Activated CD4-positive, CD25-positive, alpha-beta regulatory T cell treated with anti-CD3 and anti-CD28 coated beads, Interleukin-2, amount 50 U/mL, for 72 hours (primary cell): Measurements from ENCODE around the gene LRRC15.

Source experiments
- DNase-seq: peaks from one replicate; pipeline ENCODE4 v3.0.0; 2021

The LRRC15 gene

DNA sequence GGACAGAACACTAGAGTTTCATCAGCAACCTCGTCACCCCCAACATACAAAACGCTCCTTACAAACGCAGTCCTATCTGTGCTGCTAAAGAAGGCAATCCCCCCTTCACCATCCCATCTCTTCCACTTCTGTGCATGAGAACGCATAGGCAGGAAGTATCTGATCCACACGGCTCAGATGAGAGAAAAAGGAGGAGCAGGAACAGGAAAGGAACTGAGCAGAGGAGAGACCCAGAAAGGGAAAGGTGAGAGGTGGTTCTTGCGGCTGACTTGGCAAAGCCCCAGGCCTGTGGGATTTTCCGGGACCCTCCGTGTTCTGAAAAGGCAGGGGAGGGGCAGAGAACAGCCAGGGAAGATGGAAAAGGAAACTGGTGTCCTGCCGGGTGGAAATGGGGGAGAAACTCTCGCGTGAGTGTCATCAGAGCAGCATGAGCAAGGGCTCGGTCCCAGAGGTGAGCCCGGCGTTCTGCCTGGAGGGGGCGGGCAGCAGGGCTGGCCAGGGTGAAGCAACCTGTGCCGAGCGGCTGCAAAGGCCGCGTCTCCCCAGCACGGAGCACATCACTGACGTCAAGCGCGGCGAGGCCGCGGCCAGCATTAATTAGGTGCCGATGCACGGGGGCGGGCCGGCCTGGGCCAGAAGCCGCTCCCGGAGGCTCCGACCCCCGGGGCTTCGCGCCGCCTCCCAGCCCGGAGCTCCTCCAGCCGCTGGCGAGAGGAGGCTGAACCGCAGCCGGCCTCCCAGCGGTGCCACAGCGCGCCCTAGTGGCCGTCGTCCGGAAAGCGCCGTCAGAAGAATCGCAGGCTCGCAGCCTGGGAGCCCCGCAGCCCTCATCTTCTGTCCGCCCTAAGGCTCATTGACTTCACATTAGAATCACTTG, 54.2 kb downstream of the LRRC15 start:
- peak; percentile 90 for DNase-seq

DNA sequence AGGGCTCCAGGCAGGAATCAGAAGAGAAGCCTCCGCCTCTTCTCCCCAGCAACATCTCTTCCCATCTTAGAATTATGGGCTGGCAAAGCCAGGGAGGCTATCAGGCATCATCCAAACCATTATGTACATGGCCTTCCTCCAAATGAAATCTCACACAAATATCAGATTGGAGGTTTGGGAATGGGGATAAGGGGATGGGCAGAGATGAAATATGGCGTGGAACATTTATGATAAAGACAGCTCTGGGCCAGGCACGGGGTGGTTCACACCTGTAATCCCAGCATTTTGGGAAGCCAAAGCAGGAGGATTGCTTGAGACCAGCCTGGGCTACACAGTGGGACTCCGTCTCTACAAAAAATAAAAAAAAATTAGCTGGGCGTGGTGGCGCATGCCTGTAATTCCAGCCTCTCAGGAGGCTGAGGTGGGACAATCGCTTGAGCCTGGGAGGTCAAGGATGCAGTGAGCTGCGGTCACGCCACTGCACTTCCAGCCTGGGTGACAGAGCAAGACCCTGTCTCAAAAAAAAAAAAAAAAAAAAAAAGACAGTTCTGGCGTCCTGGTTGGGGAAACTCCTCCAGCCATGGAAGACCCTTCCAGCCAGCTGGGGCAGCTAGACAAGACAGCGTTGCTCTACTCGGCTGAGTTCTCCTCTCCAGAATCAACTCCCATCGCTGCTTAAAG, 55.0 kb downstream of the LRRC15 start:
- DNase-seq, result no peak

DNA sequence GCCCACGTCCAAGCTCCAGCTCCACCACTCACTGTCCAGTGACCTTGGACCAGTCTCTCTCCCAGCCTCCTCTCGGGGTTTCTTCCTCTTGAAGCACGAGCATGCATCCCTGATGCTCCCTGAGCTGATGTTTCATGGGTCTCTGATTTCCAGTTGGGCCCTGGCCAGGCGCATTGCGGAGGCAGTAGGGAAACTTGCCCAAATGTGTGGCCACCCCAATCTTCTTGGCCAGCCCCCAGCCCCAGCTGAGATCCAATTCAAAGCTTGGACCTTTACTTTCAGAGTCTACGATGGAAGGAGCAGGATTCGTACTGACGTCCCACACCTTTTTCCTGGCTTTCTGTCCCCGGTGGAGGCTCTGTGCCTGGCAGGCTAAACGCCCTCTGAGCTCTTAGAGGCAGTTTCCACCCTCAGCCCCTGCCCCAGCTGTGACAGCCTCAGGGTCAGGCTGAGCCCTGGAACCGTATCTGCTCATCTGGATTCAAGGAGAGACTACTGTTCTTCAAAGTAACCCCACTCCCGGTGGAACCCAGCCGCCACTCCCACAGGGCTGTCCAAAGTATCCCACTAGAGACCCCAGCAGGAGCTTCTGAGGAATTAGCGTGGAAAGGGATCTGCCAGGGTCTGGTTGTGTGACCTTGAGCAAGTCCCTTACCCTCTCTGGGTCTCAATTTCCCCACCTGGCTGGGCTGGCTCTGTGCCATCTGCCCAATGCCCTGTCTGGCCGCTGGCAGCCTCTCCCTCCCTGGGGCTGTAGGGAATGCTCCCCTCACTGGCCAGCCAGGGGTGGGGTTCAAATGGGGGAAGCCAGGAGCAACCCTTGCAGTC, 55.8 kb downstream of the LRRC15 start:
- DNase-seq, result no peak

DNA sequence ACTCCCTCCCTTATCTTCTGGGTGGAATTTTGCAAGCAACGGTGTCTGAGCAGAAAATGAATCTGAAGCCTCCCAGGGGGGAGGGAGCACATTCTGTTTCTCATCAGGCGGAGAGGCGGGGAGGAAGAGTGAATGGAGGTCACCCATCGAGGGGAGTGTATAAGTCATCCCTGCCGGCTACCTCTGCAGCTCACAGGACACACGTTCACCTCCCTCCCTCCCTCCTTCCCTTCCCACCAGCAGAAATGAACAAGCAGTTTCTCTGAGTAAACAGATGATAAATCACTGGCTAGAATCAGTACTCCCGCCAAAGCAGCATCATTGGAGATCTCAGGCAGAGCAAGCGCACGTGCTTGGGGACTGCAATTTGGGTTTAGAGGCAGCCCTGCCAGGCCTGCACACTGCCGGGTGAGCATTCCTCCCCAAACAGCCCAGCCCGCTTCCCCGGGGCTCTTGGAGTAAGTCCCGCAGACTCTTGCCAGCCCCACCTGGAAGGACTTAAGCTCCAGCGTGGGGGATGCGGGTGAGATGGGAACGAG, 56.7 kb downstream of the LRRC15 start:
- DNase-seq, result no peak

DNA sequence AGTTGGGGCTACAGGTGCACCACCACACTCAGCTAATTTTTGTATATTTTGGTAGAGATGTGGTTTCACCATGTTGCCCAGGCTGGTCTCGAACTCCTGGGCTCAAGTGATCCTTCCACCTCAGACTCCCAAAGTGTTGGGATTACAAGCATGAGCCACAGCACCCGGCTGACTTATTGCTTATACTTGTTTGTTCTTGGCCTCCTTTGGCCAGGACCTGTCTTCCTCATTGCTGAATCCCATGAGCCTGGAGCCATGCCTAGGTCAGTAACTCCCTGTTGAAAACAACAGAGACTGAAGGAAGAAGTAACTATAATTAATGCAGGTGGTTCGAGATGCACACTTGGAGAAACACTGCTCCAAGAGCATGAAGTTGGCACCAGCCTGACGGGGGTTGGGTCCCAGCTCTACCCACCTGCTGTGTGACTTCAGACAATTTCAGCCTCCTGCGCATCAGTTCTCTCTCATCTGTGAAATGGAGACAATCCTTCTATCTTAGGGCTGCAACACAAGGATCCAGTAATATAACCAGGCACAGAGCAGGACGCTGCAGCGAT, 57.3 kb downstream of the LRRC15 start:
- no peak for DNase-seq

DNA sequence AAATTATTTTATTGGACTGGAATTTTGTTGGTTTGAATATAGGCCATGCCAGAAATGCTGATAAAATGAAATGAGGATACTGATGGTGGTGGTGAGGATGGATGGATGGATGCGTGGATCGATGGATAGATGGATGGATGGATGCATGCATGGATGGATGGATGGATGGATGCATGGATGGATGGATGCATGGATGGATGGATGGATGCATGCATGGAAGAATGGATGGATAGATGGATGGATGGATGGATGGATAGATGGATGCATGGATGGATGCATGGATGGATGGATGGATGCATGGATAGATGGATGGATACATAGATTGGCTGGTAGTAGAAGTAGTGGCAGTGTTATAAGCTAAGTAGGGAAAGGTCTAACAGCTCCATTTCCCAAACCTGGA, 58.5 kb downstream of the LRRC15 start:
- DNase-seq, result no peak

GRCh38 chr3:194310060-194310835, 59.3 kb downstream of the LRRC15 start:
- DNase-seq, result no peak

DNA sequence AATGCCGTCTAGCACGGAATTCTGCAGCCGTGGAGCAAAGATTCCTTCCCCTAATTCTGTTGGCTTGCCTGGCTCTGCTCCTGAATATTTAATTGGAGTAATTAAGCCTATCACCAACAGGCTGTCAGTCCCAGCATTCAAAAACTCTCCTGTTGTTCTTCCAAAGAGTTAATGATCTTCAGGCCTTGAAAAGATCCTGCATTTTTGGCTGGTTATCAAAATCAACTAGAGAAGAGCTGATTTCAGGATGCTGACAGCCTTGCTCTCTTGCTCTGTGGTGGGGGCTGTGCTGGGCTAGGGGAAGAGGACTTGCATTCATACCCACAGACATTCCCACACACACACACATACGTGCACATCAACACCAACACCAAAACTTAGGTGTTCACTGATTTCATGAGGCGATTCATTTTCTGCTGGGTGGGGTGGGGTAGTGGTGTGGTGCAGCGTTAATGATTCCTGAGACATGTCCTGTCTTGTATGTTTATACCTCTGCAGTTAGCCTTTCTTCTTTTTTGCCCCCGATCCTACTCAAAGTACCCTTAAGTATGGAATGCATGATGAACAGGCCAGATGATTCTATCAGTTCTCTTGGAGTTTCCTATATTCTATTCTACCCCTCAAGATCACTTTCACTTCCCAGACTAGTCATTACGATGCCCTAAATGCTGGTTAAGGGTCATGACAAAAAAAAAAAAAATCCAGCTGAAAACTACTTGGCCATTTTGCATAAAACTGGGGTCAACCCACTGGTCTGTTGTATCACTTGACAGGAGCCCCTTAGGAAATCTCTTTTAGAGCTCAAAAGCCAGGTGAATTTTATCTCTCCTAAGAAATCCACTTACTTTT, 60.7 kb downstream of the LRRC15 start:
- no peak for DNase-seq

DNA sequence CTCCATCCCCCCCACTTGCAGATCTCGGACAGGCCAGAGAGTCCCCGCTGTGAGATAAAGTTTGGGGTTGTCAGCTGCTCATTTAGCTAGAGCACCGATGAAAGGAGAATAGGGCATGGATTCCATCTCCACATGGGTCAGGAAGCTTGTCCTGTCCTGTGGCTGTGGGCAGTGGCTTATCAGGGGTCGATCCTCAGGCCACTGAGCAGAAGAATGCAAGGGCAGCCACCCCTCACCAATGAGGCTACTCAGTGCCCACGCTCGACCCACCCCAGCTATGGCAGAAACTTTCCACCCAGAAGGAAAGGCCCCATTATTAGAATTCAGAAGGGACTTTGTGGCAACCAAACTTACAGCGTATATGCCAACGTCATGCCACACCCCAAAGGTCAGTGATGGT, 61.7 kb downstream of the LRRC15 start:
- DNase-seq, result no peak

GRCh38 chr3:194306771-194307640, 62.5 kb downstream of the LRRC15 start:
- no peak for DNase-seq

GRCh38 chr3:194306109-194306686, 63.3 kb downstream of the LRRC15 start:
- peak; percentile 51 for DNase-seq

DNA sequence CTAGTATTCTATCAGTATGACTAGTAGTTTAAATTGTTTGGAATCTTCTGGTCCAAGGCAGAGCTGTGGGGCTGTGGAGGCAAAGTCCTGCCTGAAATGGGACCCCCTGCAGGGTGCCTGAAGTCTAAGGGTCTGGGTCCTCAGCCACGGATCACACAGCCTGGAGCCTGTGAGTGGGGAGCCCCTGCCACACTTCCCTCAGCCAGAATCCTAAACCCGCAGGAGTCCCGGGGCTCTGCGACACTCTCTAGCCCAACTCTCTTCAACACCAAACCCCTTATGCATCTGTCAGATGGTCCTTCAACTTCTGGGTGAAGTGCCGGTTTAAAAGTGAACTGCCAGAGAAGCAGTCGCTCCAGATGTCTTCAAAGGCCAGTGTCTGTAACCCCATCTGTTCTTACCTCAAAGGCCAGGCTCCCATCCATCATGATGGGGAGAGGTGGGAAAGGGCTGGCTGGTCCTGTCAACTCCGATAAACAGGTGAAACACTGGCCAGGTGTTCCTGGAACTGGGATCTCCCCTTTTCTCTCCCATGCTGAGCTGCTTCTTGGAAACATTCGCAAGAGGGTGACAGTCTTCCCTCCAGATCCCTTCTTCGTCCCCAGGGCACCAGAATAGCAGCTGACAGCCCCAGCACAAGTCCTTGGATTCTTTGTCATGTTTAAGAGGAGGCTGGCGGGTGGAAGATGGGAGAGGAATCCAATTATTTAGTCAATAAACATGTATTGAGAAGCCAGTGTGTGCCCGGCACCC, 64.0 kb downstream of the LRRC15 start:
- no peak for DNase-seq
